Measurements from ENCODE around the gene CAPN1. TPM values are rescaled to one million over a fixed set of nuclear protein-coding genes. Genes with fewer than 3 reads are reported as not detected.
"Not testable (repeated sequence)": the region's sequence is repeated elsewhere in the genome, so short reads cannot be mapped to it uniquely, and the experiment has no call there.

Gene CAPN1
- total RNA-seq, 1 experiment from 2014 or later: 288 TPM

GRCh38 chr11:65246506-65246905, 64.8 kb downstream of the CAPN1 start:
- CTCF ChIA-PET: no interaction called here
- BruUV-seq (replicated peaks): no TSS peak
- DNase-seq: no peak
- Mint-ChIP-seq H3K27ac (ENCODE audit: unreplicated experiment) (no peak overlapping the region), H3K27me3 (ENCODE audit: unreplicated experiment) (no peaks in the 10 kb centered on the region), H3K9me3 (ENCODE audit: low read depth, unreplicated experiment) (peaks cover 2% of the 10 kb centered on the region), H3K4me1 (ENCODE audit: low read depth, unreplicated experiment) (peaks cover 9% of the 10 kb centered on the region), H3K4me3 (ENCODE audit: low read depth, unreplicated experiment) (no peak overlapping the region), H3K36me3 (ENCODE audit: insufficient read depth, unreplicated experiment) (no peaks in the 10 kb centered on the region)
- intact Hi-C loops (cut with micrococcal nuclease; ENCODE audit: unreplicated experiment): no loop called here
- no peak for TF ChIP-seq CTCF (IDR thresholded peaks at IDR 0.05; ENCODE audit: unreplicated experiment)

- H3K9me3 Mint-ChIP-seq (ENCODE audit: low read depth, unreplicated experiment); H3K27ac Mint-ChIP-seq (ENCODE audit: unreplicated experiment); H3K4me1 Mint-ChIP-seq (ENCODE audit: low read depth, unreplicated experiment); H3K4me3 Mint-ChIP-seq (ENCODE audit: low read depth, unreplicated experiment); CTCF ChIA-PET; DNase-seq; H3K27me3 Mint-ChIP-seq (ENCODE audit: unreplicated experiment); H3K36me3 Mint-ChIP-seq (ENCODE audit: insufficient read depth, unreplicated experiment); intact Hi-C loops (cut with micrococcal nuclease; ENCODE audit: unreplicated experiment); BruUV-seq (replicated peaks): not testable (repeated sequence)
These were observed 66.5 kb downstream of the CAPN1 start for GRCh38 chr11:65248184-65248710.

- Mint-ChIP-seq H3K27me3 (ENCODE audit: unreplicated experiment) (no peaks in the 10 kb centered on the region), H3K9me3 (ENCODE audit: low read depth, unreplicated experiment) (no peaks in the 10 kb centered on the region), H3K4me3 (ENCODE audit: low read depth, unreplicated experiment) (no peak overlapping the region), H3K27ac (ENCODE audit: unreplicated experiment) (no peak overlapping the region), H3K4me1 (ENCODE audit: low read depth, unreplicated experiment) (peaks cover 9% of the 10 kb centered on the region), H3K36me3 (ENCODE audit: insufficient read depth, unreplicated experiment) (no peaks in the 10 kb centered on the region)
- DNase-seq: no peak
- intact Hi-C loops (cut with micrococcal nuclease; ENCODE audit: unreplicated experiment): loop anchor here (10.0 kb wide), 1 partner anchor 47 kb away; no protein-coding TSS in a partner anchor
- no TSS peak for BruUV-seq (replicated peaks)
- no peak for TF ChIP-seq CTCF (IDR thresholded peaks at IDR 0.05; ENCODE audit: unreplicated experiment)
- CTCF ChIA-PET: interaction anchor here (0.7 kb wide), 1 partner anchor 79 kb away, joined by 3 read pairs; no protein-coding TSS in a partner anchor
These were observed 69.7 kb downstream of the CAPN1 start for GRCh38 chr11:65251476-65251875.

- BruUV-seq (replicated peaks): no TSS peak
- intact Hi-C loops (cut with micrococcal nuclease; ENCODE audit: unreplicated experiment): loop anchor here (2.0 to 10.0 kb wide), 2 partner anchors 50 to 144 kb away; partner anchors contain the start of gene TM7SF2
- CTCF ChIA-PET: no interaction called here
These were observed 73.0 kb downstream of the CAPN1 start for GRCh38 chr11:65254724-65255123.

More at GRCh38 chr11:65254724-65255123, 73.0 kb downstream of the CAPN1 start:
- DNase-seq: no peak
- no peak overlapping the region for H3K4me3 Mint-ChIP-seq (ENCODE audit: low read depth, unreplicated experiment)
- H3K36me3 Mint-ChIP-seq (ENCODE audit: insufficient read depth, unreplicated experiment): no peaks in the 10 kb centered on the region
- TF ChIP-seq CTCF (IDR thresholded peaks at IDR 0.05; ENCODE audit: unreplicated experiment): no peak
- no peaks in the 10 kb centered on the region for H3K9me3 Mint-ChIP-seq (ENCODE audit: low read depth, unreplicated experiment)
- H3K4me1 Mint-ChIP-seq (ENCODE audit: low read depth, unreplicated experiment): no peaks in the 10 kb centered on the region
- H3K27me3 Mint-ChIP-seq (ENCODE audit: unreplicated experiment): no peaks in the 10 kb centered on the region
- H3K27ac Mint-ChIP-seq (ENCODE audit: unreplicated experiment): no peak overlapping the region
